WTC11 (cell line): ENCODE results near the gene PCAT6. TPM values are rescaled to one million over a fixed set of nuclear protein-coding genes. Genes with fewer than 3 reads are reported as not detected.
A peak's percentile ranks its signal among the peaks of the same experiment; 100 is the strongest.

Source experiments
- ATAC-seq: fragments of 200-7000 bp; cut with Tn5 transposase; 2 replicates; pipeline ENCODE4 v1.10.0; 2021; ENCODE audit warnings: mild to moderate bottlenecking, moderate library complexity
- CTCF ChIA-PET: fragments of 300-600 bp; sonication (Branson Sonifier 250); formaldehyde crosslinking; loops from one replicate; lab custom pipeline; 2021; ENCODE audit warnings: antibody characterized with exemption; lab: Charles Lee
- POLR2A ChIA-PET: fragments of 350-600 bp; sonication (Branson Sonifier 250); formaldehyde crosslinking; loops from one replicate; lab custom pipeline; 2021; ENCODE audit warnings: antibody characterized with exemption; lab: Charles Lee
- DNase-seq: peaks from one replicate; pipeline ENCODE4 v3.0.0; 2021; ENCODE audit warnings: low spot score
- H3K27ac Mint-ChIP-seq: 2 replicates; pipeline ENCODE4 v1.8.0; 2021; ENCODE audit warnings: mixed read lengths
- H3K27me3 Mint-ChIP-seq: 2 replicates; pipeline ENCODE4 v1.8.0; 2021; ENCODE audit warnings: low read depth, mild to moderate bottlenecking, moderate library complexity, mixed read lengths
- H3K36me3 Mint-ChIP-seq: 2 replicates; pipeline ENCODE4 v1.8.0; 2021; ENCODE audit warnings: mixed read lengths
- H3K4me1 Mint-ChIP-seq: 2 replicates; pipeline ENCODE4 v1.8.0; 2022; ENCODE audit warnings: mixed read lengths
- H3K4me3 Mint-ChIP-seq: 2 replicates; pipeline ENCODE4 v1.8.0; 2021; ENCODE audit warnings: mild to moderate bottlenecking, moderate library complexity, mixed read lengths
- H3K9me3 Mint-ChIP-seq: 2 replicates; pipeline ENCODE4 v1.8.0; 2021; ENCODE audit warnings: mixed read lengths
- ATF1 ChIP-seq: sonication (generic); formaldehyde crosslinking; IDR thresholded peaks from 2 replicates; pipeline ENCODE4 v1.8.1; 2023; ENCODE audit warnings: mild to moderate bottlenecking, moderate library complexity, missing genetic modification reagents
- ATF3 ChIP-seq: sonication (generic); formaldehyde crosslinking; conservative IDR thresholded peaks from 2 replicates; pipeline ENCODE4 v1.8.1; 2022; ENCODE audit warnings: mild to moderate bottlenecking, missing genetic modification reagents
- E2F5 ChIP-seq: sonication (generic); formaldehyde crosslinking; IDR thresholded peaks from 2 replicates; pipeline ENCODE4 v1.8.1; 2022; ENCODE audit warnings: mild to moderate bottlenecking, moderate library complexity, missing genetic modification reagents
- ELF4 ChIP-seq: sonication (generic); formaldehyde crosslinking; IDR thresholded peaks from 2 replicates; pipeline ENCODE4 v1.8.1; 2022; ENCODE audit warnings: low read depth, mild to moderate bottlenecking, moderate library complexity, missing genetic modification reagents
- EMX1 ChIP-seq: fragments of 250-450 bp; sonication (Bioruptor Pico); IDR thresholded peaks from 2 replicates; pipeline ENCODE4 v1.8.0; 2021; ENCODE audit warnings: mild to moderate bottlenecking
- FOXJ3 ChIP-seq: sonication (generic); formaldehyde crosslinking; IDR thresholded peaks from 2 replicates; pipeline ENCODE4 v1.9.0; 2021; ENCODE audit warnings: missing genetic modification reagents, mild to moderate bottlenecking, borderline replicate concordance
- FOXK1 ChIP-seq: sonication (generic); formaldehyde crosslinking; IDR thresholded peaks from 2 replicates; pipeline ENCODE4 v1.8.0; 2022; ENCODE audit warnings: mild to moderate bottlenecking, moderate library complexity, missing genetic modification reagents
- FOXP1 ChIP-seq: sonication (generic); formaldehyde crosslinking; IDR thresholded peaks from 2 replicates; pipeline ENCODE4 v1.8.0; 2022; ENCODE audit warnings: missing genetic modification reagents, mild to moderate bottlenecking, moderate library complexity, borderline replicate concordance
- GABPB1 ChIP-seq: sonication (generic); formaldehyde crosslinking; IDR thresholded peaks from 2 replicates; pipeline ENCODE4 v1.8.1; 2023; ENCODE audit warnings: mild to moderate bottlenecking, missing genetic modification reagents
- GTF2I ChIP-seq: fragments of 250-450 bp; sonication (Bioruptor Pico); conservative IDR thresholded peaks from 2 replicates; pipeline ENCODE4 v1.4.0; 2021; ENCODE audit warnings: mild to moderate bottlenecking
- JUN ChIP-seq: sonication (generic); formaldehyde crosslinking; IDR thresholded peaks from 2 replicates; pipeline ENCODE4 v1.8.0; 2023; ENCODE audit warnings: mild to moderate bottlenecking, missing genetic modification reagents
- MYBL2 ChIP-seq: sonication (generic); formaldehyde crosslinking; IDR thresholded peaks from 2 replicates; pipeline ENCODE4 v1.8.1; 2023; ENCODE audit warnings: mild to moderate bottlenecking, moderate library complexity, missing genetic modification reagents
- NFATC4 ChIP-seq: fragments of 250-450 bp; sonication (Bioruptor Pico); IDR thresholded peaks from 2 replicates; pipeline ENCODE4 v1.9.0; 2021; ENCODE audit warnings: mild to moderate bottlenecking
- NR2C2 ChIP-seq: sonication (generic); formaldehyde crosslinking; IDR thresholded peaks from 2 replicates; pipeline ENCODE4 v1.8.0; 2022; ENCODE audit warnings: mild to moderate bottlenecking, missing genetic modification reagents
- OVOL2 ChIP-seq: fragments of 250-450 bp; sonication (Bioruptor Pico); IDR thresholded peaks from 2 replicates; pipeline ENCODE4 v1.9.0; 2021; ENCODE audit warnings: mild to moderate bottlenecking, borderline replicate concordance
- SMAD3 ChIP-seq: sonication (generic); formaldehyde crosslinking; IDR thresholded peaks from 2 replicates; pipeline ENCODE4 v1.8.0; 2022; ENCODE audit warnings: missing genetic modification reagents, mild to moderate bottlenecking, borderline replicate concordance
- SP1 ChIP-seq: sonication (generic); formaldehyde crosslinking; conservative IDR thresholded peaks from 2 replicates; pipeline ENCODE4 v1.8.1; 2022; ENCODE audit warnings: missing genetic modification reagents
- STAT6 ChIP-seq: sonication (generic); formaldehyde crosslinking; conservative IDR thresholded peaks from 2 replicates; pipeline ENCODE4 v1.8.1; 2023; ENCODE audit warnings: mild to moderate bottlenecking, low read depth, missing genetic modification reagents, moderate library complexity
- TP53 ChIP-seq: sonication (generic); formaldehyde crosslinking; IDR thresholded peaks from 2 replicates; pipeline ENCODE4 v1.8.1; 2023; ENCODE audit warnings: mild to moderate bottlenecking, missing genetic modification reagents
- ZBTB43 ChIP-seq: sonication (generic); formaldehyde crosslinking; IDR thresholded peaks from 2 replicates; pipeline ENCODE4 v1.8.1; 2023; ENCODE audit warnings: mild to moderate bottlenecking, missing genetic modification reagents
- ZNF281 ChIP-seq: sonication (generic); formaldehyde crosslinking; IDR thresholded peaks from 2 replicates; pipeline ENCODE4 v1.8.0; 2023; ENCODE audit warnings: mild to moderate bottlenecking, missing genetic modification reagents
- ZNF425 ChIP-seq: fragments of 250-450 bp; sonication (Bioruptor Pico); conservative IDR thresholded peaks from 2 replicates; pipeline ENCODE4 v1.9.0; 2021; ENCODE audit warnings: mild to moderate bottlenecking
- ZNF671 ChIP-seq: fragments of 250-450 bp; sonication (Bioruptor Pico); IDR thresholded peaks from 2 replicates; pipeline ENCODE4 v1.8.0; 2021; ENCODE audit warnings: mild to moderate bottlenecking
- total RNA-seq: library from RNA; stranded (reverse); gene quantifications from 3 replicates; pipeline ENCODE4 v1.2.3, GENCODE V29; 2021

The PCAT6 gene
- total RNA-seq, 1 experiment from 2014 or later, result 11.7 TPM

- H3K4me3 Mint-ChIP-seq, result no peak overlapping the region
- H3K9me3 Mint-ChIP-seq, result no peaks in the 10 kb centered on the region
Observed at GRCh38 chr1:202837746-202838262, 27.1 kb downstream of the PCAT6 start.

GRCh38 chr1:202843081-202843480 lies 32.3 kb downstream of the PCAT6 start:
- Mint-ChIP-seq H3K4me1 (peaks cover 12% of the 10 kb centered on the region; the same call in 1 of the 2 replicates), H3K4me3 (no peak overlapping the region), H3K27me3 (no peaks in the 10 kb centered on the region), H3K27ac (0 out of 2 replicates have a peak overlapping the region, but pooled peaks have one; percentile 18), H3K36me3 (no peaks in the 10 kb centered on the region), H3K9me3 (no peaks in the 10 kb centered on the region)
- ChIA-PET POLR2A (interaction anchor here (1.1 kb wide), 1 partner anchor 17 kb away, joined by 3 read pairs; no protein-coding TSS in a partner anchor), CTCF (interaction anchor here (1.2 kb wide), 1 partner anchor 186 kb away, joined by 3 read pairs; no protein-coding TSS in a partner anchor)
- TF ChIP-seq SP1 (CRISPR knock-in tag) (no peak), GTF2I (CRISPR knock-in tag) (no peak), STAT6 (CRISPR knock-in tag) (no peak), ZNF671 (CRISPR knock-in tag) (no peak), ATF1 (CRISPR knock-in tag) (no peak), ATF3 (CRISPR knock-in tag) (no peak)
- DNase-seq (no peak), ATAC-seq (no peak)

More at GRCh38 chr1:202837746-202838262, 27.1 kb downstream of the PCAT6 start:
- POLR2A ChIA-PET, result interaction anchor here (1.1 kb wide), 1 partner anchor 23 kb away, joined by 3 read pairs; no protein-coding TSS in a partner anchor
- Mint-ChIP-seq H3K36me3 (no peaks in the 10 kb centered on the region), H3K4me1 (peaks cover 25% of the 10 kb centered on the region), H3K27ac (0 out of 2 replicates have a peak overlapping the region, but pooled peaks have one; percentile 19), H3K27me3 (no peaks in the 10 kb centered on the region)
- no peak for TF ChIP-seq OVOL2 (CRISPR knock-in tag)
- DNase-seq, result no peak
- CTCF ChIA-PET, result interaction anchor here (0.6 kb wide), 1 partner anchor 464 kb away, joined by 3 read pairs; no protein-coding TSS in a partner anchor
- no peak for ATAC-seq

- Mint-ChIP-seq H3K9me3 (no peaks in the 10 kb centered on the region), H3K27ac (no peak overlapping the region), H3K4me3 (no peak overlapping the region), H3K4me1 (peaks cover 11% of the 10 kb centered on the region; the same call in 1 of the 2 replicates), H3K36me3 (no peaks in the 10 kb centered on the region), H3K27me3 (no peaks in the 10 kb centered on the region)
- no peak for DNase-seq
- ChIA-PET POLR2A (interaction anchor here (1.0 kb wide), 1 partner anchor 36 kb away, joined by 4 read pairs; the partner anchor contains the start of gene KDM5B), CTCF (no interaction called here)
- ATAC-seq, result no peak
- no peak for TF ChIP-seq E2F5 (CRISPR knock-in tag)
- no peak for TF ChIP-seq ELF4 (CRISPR knock-in tag)
- no peak for TF ChIP-seq FOXP1 (CRISPR knock-in tag)
- no peak for TF ChIP-seq NR2C2 (CRISPR knock-in tag)
- no peak for TF ChIP-seq ZNF425
- no peak for TF ChIP-seq EMX1
- no peak for TF ChIP-seq MYBL2 (CRISPR knock-in tag)
- TF ChIP-seq FOXJ3 (CRISPR knock-in tag), result no peak
- no peak for TF ChIP-seq GABPB1
- no peak for TF ChIP-seq TP53
- TF ChIP-seq JUN (CRISPR knock-in tag), result no peak
- no peak for TF ChIP-seq SMAD3 (CRISPR knock-in tag)
- TF ChIP-seq ZNF281 (CRISPR knock-in tag), result no peak
- TF ChIP-seq FOXK1 (CRISPR knock-in tag), result no peak
- TF ChIP-seq ZBTB43 (CRISPR knock-in tag), result no peak
- TF ChIP-seq NFATC4 (CRISPR knock-in tag), result no peak
Observed at GRCh38 chr1:202844259-202844658, 33.5 kb downstream of the PCAT6 start.
